Brain pericyte (primary cell): ENCODE results near the gene HGF.
"Not testable (repeated sequence)": the region's sequence is repeated elsewhere in the genome, so short reads cannot be mapped to it uniquely, and the experiment has no call there.

Experiments
- DNase-seq: peaks from one replicate; pipeline ENCODE4 v3.0.0-alpha.2; 2012; ENCODE audit warnings: low read depth, low spot score

Gene HGF

GRCh38 chr7:81769891-81770727 is at the start of gene HGF:
Gene HGF (minus strand): TSS chr7:81770047. CDS start chr7:81769971, 76 bp downstream.
- peak; percentile 24 for DNase-seq

- no peak for DNase-seq
Measured at GRCh38 chr7:81816312-81816711, 46.5 kb upstream of the HGF start.

GRCh38 chr7:81812866-81813476 is 43.1 kb upstream of the HGF start:
- not testable (repeated sequence) for DNase-seq

- no peak for DNase-seq
Measured at GRCh38 chr7:81811956-81812865, 42.4 kb upstream of the HGF start.

GRCh38 chr7:81810476-81811155 is 40.8 kb upstream of the HGF start:
- DNase-seq: no peak

- DNase-seq: not testable (repeated sequence)
Measured at GRCh38 chr7:81808310-81808709, 38.5 kb upstream of the HGF start.

- no peak for DNase-seq
Measured at GRCh38 chr7:81803267-81803666, 33.4 kb upstream of the HGF start.

GRCh38 chr7:81802251-81802650 is 32.4 kb upstream of the HGF start:
- DNase-seq: no peak

- DNase-seq: no peak
Measured at GRCh38 chr7:81801532-81801931, 31.7 kb upstream of the HGF start.

- DNase-seq: no peak
Measured at GRCh38 chr7:81791568-81792518, 22.0 kb upstream of the HGF start.

- no peak for DNase-seq
Measured at GRCh38 chr7:81790686-81791085, 20.8 kb upstream of the HGF start.

GRCh38 chr7:81790120-81790500 is 20.3 kb upstream of the HGF start:
- no peak for DNase-seq

- DNase-seq: no peak
Measured at GRCh38 chr7:81789406-81790119, 19.7 kb upstream of the HGF start.

- DNase-seq: no peak
Measured at GRCh38 chr7:81788246-81788645, 18.4 kb upstream of the HGF start.

- no peak for DNase-seq
Measured at GRCh38 chr7:81783818-81784217, 14.0 kb upstream of the HGF start.

- DNase-seq: no peak
Measured at GRCh38 chr7:81780914-81781693, 11.3 kb upstream of the HGF start.

GRCh38 chr7:81779706-81780105 is 9.9 kb upstream of the HGF start:
- DNase-seq: no peak

- no peak for DNase-seq
Measured at GRCh38 chr7:81777697-81778096, 7.8 kb upstream of the HGF start.
